GM06990 (cell line): ENCODE results near the gene ULK4.

Experiments
- DNase-seq: peaks from one replicate; pipeline ENCODE4 v3.0.0-alpha.2; 2011; ENCODE audit not compliant: insufficient read length; ENCODE audit errors: extremely low read depth
- H3K27me3 ChIP-seq: replicated peaks from 2 replicates; pipeline ENCODE4 v1.6.0; 2011; ENCODE audit warnings: low read length; ENCODE audit not compliant: control insufficient read depth, insufficient read depth
- H3K36me3 ChIP-seq: 2 replicates; pipeline ENCODE4 v1.5.1; 2011; ENCODE audit warnings: low read length; ENCODE audit not compliant: control insufficient read depth, insufficient read depth
- H3K4me3 ChIP-seq: replicated peaks from 2 replicates; pipeline ENCODE4 v1.5.1; 2011; ENCODE audit warnings: low read depth, mild to moderate bottlenecking, control low read depth, low read length
- TF ChIP-seq, protein P1 (sequence below): IDR thresholded peaks from 2 replicates; pipeline ENCODE4 v1.5.1; 2011; ENCODE audit warnings: low read length, control low read depth, mild to moderate bottlenecking, inconsistent platforms; ENCODE audit not compliant: insufficient read depth, poor library complexity, severe bottlenecking

Gene ULK4

DNA sequence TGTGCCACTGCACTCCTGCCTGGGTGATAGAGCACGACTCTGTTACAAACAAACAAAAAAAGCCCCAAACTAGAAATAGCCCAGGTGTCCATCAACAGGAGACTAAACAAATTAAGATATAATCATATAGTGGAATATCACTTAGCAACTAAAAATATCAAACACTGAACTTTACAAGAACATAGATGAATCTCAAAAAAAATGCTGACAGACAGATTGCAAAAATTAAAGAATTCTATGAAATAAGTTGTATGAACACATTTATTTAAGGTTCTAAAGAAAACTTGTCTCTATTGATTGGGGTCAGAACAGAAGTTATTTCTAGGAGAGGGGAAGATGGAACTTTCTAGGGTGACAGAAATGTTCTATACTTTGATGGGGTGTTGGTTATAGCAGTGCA, 494.4 kb downstream of the ULK4 start:
- no peaks in the 10 kb centered on the region for H3K36me3 ChIP-seq
- TF ChIP-seq, protein P1, sequence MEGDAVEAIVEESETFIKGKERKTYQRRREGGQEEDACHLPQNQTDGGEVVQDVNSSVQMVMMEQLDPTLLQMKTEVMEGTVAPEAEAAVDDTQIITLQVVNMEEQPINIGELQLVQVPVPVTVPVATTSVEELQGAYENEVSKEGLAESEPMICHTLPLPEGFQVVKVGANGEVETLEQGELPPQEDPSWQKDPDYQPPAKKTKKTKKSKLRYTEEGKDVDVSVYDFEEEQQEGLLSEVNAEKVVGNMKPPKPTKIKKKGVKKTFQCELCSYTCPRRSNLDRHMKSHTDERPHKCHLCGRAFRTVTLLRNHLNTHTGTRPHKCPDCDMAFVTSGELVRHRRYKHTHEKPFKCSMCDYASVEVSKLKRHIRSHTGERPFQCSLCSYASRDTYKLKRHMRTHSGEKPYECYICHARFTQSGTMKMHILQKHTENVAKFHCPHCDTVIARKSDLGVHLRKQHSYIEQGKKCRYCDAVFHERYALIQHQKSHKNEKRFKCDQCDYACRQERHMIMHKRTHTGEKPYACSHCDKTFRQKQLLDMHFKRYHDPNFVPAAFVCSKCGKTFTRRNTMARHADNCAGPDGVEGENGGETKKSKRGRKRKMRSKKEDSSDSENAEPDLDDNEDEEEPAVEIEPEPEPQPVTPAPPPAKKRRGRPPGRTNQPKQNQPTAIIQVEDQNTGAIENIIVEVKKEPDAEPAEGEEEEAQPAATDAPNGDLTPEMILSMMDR, result no peak
- H3K4me3 ChIP-seq, result no peak overlapping the region
- no peaks in the 10 kb centered on the region for H3K27me3 ChIP-seq
- no peak for DNase-seq

DNA sequence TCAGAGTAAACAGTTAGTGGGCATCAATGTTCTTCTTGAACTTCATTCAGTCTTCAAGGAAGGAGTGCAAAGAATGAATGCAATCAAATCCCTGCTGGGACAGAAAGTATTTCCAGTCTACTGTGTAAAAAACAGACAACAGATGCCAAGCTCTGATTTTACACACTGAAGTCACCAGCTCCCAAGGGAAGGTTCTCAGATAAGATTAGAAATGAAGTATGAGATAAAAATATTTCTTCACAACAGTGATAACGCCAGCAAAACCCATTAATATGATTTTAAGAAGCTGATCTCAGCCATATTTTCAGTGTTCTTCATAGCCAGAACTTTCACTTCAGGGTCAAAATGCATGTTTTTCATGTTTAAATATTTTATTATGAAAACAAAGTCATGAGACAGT, 497.0 kb downstream of the ULK4 start:
- H3K36me3 ChIP-seq, result no peaks in the 10 kb centered on the region
- H3K4me3 ChIP-seq, result no peak overlapping the region
- no peaks in the 10 kb centered on the region for H3K27me3 ChIP-seq
- DNase-seq, result no peak
- TF ChIP-seq, protein P1, result no peak

DNA sequence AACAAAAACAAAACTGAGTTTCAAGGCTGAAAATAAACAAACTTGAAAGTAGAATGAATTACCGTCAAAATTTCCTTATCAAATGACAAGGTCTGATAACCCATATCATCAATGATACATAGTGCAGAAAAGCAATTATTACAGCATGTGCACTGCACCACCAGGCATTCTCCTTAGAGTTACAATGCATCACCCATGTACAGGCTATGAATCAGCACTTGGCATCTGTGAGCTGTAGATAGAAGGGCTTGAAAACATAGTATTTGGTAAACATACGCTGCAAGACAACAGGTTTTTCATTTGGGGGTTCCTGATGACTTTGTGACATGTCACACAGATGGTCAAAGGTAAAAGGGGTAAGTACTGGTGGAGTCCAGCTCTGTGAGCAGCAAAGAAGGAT, 497.5 kb downstream of the ULK4 start:
- no peaks in the 10 kb centered on the region for H3K27me3 ChIP-seq
- TF ChIP-seq, protein P1, result no peak
- H3K4me3 ChIP-seq, result no peak overlapping the region
- H3K36me3 ChIP-seq, result no peaks in the 10 kb centered on the region
- no peak for DNase-seq

DNA sequence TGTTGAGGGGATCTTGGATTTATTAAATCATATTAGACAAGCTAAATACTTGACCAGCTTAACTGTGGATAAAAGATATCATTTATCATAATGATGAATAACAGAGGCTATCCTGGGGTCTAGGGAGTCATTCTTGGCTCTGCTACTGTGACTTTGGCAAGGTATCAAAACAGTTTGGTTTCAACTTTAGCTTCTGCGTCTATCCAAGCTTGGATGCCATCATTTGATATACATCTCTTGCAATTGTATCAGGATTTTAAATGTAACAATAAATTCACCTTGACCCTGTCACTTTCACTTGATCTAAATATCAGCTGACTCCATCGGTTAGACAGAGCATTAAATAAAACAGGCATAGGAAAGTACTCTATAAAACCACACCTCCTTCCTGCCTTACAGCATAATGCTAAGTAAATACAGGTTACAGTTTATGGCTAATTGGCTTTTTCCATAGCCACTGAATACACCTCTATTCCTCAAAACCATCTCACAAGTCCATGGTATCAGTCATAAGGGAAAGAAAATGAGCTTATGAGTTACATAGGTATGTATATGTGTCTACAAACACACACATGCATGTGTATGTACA, 499.7 kb downstream of the ULK4 start:
- Histone ChIP-seq H3K36me3 (no peaks in the 10 kb centered on the region), H3K27me3 (no peaks in the 10 kb centered on the region), H3K4me3 (no peak overlapping the region)
- DNase-seq, result no peak
- TF ChIP-seq, protein P1, result no peak

DNA sequence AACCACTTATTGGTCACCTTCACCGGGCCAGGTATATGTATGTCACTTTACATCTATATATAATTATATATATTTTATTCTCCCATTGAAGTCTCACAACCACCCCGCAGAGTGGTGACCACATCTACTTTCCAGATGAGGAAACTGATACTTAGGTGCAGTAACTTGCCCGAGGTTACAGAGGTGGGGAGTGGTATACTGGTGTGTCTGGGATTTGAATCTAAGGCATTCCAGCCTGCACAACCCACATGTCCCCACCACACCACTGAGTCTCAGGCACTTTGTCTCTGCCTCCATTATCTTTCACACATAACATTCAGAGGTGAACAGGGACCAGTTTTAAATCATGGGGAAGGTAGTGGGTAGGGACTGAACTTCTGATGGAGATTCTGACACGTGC, 501.2 kb downstream of the ULK4 start:
- no peaks in the 10 kb centered on the region for H3K27me3 ChIP-seq

More for the DNA sequence above, 501.2 kb downstream of the ULK4 start:
- no peaks in the 10 kb centered on the region for H3K36me3 ChIP-seq
- no peak overlapping the region for H3K4me3 ChIP-seq
- DNase-seq, result no peak
- TF ChIP-seq, protein P1, result no peak
